A172 (cell line): ENCODE measurements around the gene NOP14. TPM values are rescaled to one million over a fixed set of nuclear protein-coding genes. Genes with fewer than 3 reads are reported as not detected.

ENCODE experiments used
- DNase-seq: peaks from one replicate; pipeline ENCODE4 v3.0.0-alpha.2; 2015; ENCODE audit warnings: low spot score
- total RNA-seq: library from RNA; depleted of rRNA; stranded (reverse); fragments of >200 nt; shearing (Covaris generic); gene quantifications from 2 replicates; pipeline ENCODE4 v1.2.3, GENCODE V29; 2014; rRNA removed

NOP14 gene
- total RNA-seq, 1 experiment from 2014 or later = 33.1 TPM

- no peak for DNase-seq
These were observed 48.7 kb downstream of the NOP14 start for GRCh38 chr4:2914256-2915126.

DNA sequence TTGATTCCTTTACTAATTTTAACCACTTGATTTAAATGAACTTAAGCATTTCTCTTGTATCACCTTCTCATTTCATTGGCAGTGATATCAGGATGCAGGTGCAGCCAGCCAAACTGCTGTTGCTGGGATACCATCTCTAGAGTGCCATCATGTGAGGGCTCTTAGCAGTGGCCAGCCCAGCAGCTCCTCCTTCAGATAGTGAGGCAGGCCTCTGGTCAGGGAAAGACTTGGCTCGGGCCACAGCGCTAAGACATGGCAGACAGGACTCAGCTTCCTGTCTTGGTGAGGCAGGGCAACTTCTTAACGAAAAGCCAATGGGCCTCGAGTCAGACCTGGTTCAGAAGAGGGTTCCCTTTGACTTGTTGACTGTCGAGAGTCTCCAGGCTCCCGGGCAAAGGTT is 50.0 kb downstream of the NOP14 start:
- DNase-seq = no peak

- no peak for DNase-seq
These were observed 51.3 kb downstream of the NOP14 start for GRCh38 chr4:2911868-2912267.

GRCh38 chr4:2910409-2910808 is 52.8 kb downstream of the NOP14 start:
- DNase-seq = no peak

GRCh38 chr4:2909583-2909982 is 53.6 kb downstream of the NOP14 start:
- no peak for DNase-seq

DNA sequence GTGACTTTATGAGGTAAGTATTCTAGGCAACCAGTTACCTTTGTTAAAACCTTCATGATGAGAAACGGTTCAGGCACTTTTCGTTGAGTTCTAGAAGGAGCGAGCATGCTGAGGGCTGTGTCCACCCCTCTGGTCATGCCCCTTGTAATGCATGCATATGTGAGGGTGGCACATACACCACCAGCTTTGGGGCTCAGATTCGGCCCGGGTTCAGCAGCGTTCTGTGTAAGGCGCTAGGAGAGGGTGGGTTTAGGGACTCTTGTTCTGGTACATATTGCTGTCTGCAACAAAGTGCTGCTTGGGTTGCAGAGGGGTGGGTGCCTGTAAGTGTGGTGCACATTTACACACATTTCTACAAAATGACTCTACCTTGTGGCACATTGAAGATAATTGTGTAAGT is 54.5 kb downstream of the NOP14 start:
- no peak for DNase-seq

GRCh38 chr4:2907706-2908293 is 55.4 kb downstream of the NOP14 start:
- no peak for DNase-seq

DNA sequence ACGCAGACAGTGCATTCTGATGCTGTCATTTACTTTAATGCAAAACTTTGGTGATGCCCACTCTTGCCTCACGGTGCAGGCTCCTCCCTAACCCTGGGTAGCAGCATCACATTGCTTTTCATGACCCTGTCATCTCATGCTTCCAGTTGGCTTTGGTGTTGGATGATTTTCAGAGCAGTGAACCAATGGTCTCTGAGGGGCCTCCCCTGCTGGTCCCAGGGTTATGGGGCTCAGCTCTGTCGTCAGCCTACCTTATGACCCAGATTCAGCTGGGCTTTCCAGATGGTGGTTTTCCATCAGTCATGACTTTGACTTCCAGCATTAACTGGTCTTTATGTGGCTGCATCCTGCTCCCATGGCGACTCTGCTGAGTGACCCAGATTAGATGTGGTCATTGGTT is 56.0 kb downstream of the NOP14 start:
- DNase-seq = no peak

GRCh38 chr4:2906218-2906617 is 57.0 kb downstream of the NOP14 start:
- DNase-seq = no peak

GRCh38 chr4:2905544-2905943 is 57.7 kb downstream of the NOP14 start:
- no peak for DNase-seq

DNA sequence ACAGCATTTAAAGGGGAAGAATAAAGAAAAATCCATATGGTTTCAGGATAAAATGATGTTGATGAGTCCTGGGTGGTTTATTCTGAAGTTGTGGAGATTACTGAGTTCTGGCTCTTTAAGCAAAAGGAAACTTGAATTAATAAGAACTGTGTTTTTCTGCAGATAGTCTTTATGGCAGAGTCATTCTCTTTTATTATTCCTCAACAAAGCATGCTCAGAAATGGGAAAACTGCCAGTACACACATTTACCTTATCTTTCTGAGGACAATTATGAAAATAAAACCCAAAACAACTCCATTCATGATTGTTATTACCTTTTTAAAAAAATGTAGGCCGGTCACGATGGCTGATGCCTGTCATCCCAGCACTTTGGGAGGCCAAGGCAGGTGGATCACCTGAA is 61.1 kb downstream of the NOP14 start:
- no peak for DNase-seq

DNA sequence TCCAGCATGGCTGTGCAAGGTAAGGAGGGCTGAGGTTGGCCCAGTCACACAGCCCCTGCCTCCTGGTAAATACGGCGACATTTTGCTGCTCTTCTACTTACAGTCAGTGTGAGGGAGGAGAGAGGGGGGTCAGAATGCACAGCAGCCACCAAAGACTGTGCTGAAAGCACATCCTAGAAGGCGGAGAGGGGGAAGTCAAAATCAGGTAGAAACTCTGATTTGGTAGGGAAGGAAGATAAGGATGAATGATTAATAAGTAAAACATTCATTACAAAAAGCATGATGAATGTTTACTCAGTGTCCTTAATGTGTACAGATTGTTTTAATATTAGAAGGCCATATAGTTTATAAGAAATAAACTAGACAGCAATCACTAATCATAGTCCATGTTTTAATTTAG is 62.0 kb downstream of the NOP14 start:
- DNase-seq = no peak

GRCh38 chr4:2900741-2901140 is 62.5 kb downstream of the NOP14 start:
- no peak for DNase-seq

- no peak for DNase-seq
These were observed 65.2 kb downstream of the NOP14 start for GRCh38 chr4:2898001-2898400.

DNA sequence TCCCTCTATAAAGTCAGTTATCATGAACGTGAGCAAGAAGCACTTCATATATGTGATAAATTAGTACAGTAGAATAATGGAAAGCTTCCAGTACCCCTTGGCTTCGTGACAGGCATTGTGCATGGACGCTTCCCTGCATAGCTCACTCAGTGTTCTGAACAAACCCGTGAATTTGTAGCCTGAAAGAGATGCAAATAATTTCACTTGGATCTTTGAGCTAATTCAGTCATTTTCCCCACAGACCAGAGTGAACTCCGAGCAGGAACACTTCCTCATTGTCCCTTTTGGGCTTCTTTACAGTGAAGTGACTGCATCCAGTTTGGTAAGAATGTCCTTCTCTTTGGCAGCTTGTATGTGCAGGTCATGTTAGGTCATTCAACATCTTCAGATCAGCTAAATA is 69.4 kb downstream of the NOP14 start:
- DNase-seq = no peak

DNA sequence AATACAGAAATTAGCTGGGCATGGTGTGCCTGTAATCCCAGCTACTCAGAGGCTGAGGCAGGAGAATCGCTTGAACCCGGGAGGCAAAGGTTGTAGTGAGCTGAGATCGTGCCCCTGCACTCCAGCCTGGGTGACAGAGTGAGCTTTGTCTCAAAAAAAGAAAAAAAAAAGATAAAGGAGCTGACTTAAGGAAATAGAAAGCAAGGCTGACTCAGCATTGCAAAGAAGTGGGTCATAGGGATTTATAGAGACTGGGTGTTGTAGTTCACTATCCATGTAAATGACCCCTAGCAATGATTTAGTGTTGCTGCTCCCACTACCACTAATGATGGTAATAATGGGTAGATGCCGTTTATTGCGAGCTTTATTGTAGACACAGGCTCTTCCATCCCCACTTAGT is 71.9 kb downstream of the NOP14 start:
- DNase-seq = peak; percentile 5

DNA sequence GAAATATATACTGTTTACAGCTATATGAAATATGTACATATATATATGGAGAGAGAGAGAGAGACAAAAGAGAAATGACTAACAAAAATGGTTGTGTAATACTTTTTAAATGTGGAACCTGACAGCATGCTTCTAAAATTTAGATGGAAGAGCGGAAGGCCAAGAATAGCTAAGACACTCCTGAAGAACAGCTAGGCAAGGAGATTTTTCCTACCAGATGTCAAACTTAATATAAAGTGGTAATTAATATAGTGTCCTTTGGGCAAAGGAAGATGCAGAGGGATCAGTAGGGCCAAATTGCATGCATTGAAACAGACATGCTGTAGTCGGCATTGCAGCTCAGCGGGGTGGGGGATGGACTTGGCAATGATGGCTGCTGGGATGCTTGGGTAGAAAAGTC is 74.3 kb downstream of the NOP14 start:
- DNase-seq = no peak

Other genes starting within 250 kb of the NOP14 start
- 67.5 and 74.0 TPM in 2 replicates for gene TNIP2, start 207.1 kb downstream of the NOP14 start, total RNA-seq
- gene SH3BP2, start 170.3 kb downstream of the NOP14 start, total RNA-seq = 37.4 and 56.9 TPM in 2 replicates
- gene ADD1, start 119.6 kb downstream of the NOP14 start, total RNA-seq = 166 and 199 TPM in 2 replicates
- gene GRK4, start 165 bp upstream of the NOP14 start, total RNA-seq = 4.9 and 8.5 TPM in 2 replicates
- not detected in 2 replicates for gene HTT-AS, start 111.1 kb upstream of the NOP14 start, total RNA-seq
- 12.2 and 17.0 TPM in 2 replicates for gene HTT, start 111.3 kb upstream of the NOP14 start, total RNA-seq